OCI-LY7 (cell line): ENCODE measurements around the gene SDCCAG8. TPM values are rescaled to one million over a fixed set of nuclear protein-coding genes. Genes with fewer than 3 reads are reported as not detected.

ENCODE experiments used
- BruUV-seq: library from RNA; stranded (reverse); fragments of 400-500 nt; replicated peaks from 2 replicates; lab custom pipeline; 2021; lab: Mats Ljungman, UMichigan
- CTCF ChIA-PET: fragments of 300-600 bp; sonication (Branson Sonifier 250); formaldehyde crosslinking; loops from one replicate; lab custom pipeline; 2022; ENCODE audit warnings: antibody characterized with exemption; ENCODE audit not compliant: unreplicated experiment; lab: Charles Lee
- POLR2A ChIA-PET: fragments of 300-600 bp; sonication (Branson Sonifier 250); formaldehyde crosslinking; loops from one replicate; lab custom pipeline; 2022; ENCODE audit warnings: antibody characterized with exemption; lab: Charles Lee
- DNase-seq: peaks from one replicate; pipeline ENCODE4 v3.0.0-alpha.2; 2015; ENCODE audit warnings: low spot score
- H2AFZ ChIP-seq: fragments of 200-600 bp; sonication (generic), shearing (Covaris generic); 2 replicates; pipeline ENCODE4 v1.6.1; 2014; ENCODE audit warnings: mild to moderate bottlenecking, antibody characterized with exemption, low read length, moderate library complexity
- H3K27ac ChIP-seq: fragments of 200-600 bp; sonication (generic); 2 replicates; pipeline ENCODE4 v1.5.1; 2014; ENCODE audit warnings: mixed run types, low read depth, mild to moderate bottlenecking, moderate library complexity, low read length, inconsistent platforms; ENCODE audit not compliant: poor library complexity, severe bottlenecking
- H3K36me3 ChIP-seq: fragments of 200-600 bp; sonication (generic); 2 replicates; pipeline ENCODE4 v1.6.1; 2014; ENCODE audit warnings: mild to moderate bottlenecking, antibody characterized with exemption, low read length, moderate library complexity, mixed read lengths; ENCODE audit not compliant: insufficient read depth
- H3K4me1 ChIP-seq: fragments of 200-600 bp; sonication (generic); 2 replicates; pipeline ENCODE4 v1.5.1; 2014; ENCODE audit warnings: mild to moderate bottlenecking, low read length; ENCODE audit not compliant: insufficient read depth, poor library complexity, severe bottlenecking
- H3K4me2 ChIP-seq: fragments of 200-600 bp; sonication (generic); 2 replicates; pipeline ENCODE4 v1.6.1; 2014; ENCODE audit warnings: mild to moderate bottlenecking, low read length
- H3K4me3 ChIP-seq: fragments of 200-600 bp; sonication (generic); 2 replicates; pipeline ENCODE4 v1.5.1; 2014; ENCODE audit warnings: mild to moderate bottlenecking, low read depth, low read length; ENCODE audit not compliant: poor library complexity, severe bottlenecking
- H3K79me2 ChIP-seq: fragments of 200-600 bp; sonication (generic); 2 replicates; pipeline ENCODE4 v1.6.1; 2016; ENCODE audit warnings: low read depth, mild to moderate bottlenecking, low read length, moderate library complexity, mixed read lengths; ENCODE audit not compliant: insufficient read depth
- H3K9me2 ChIP-seq: fragments of 200-600 bp; sonication (generic); 2 replicates; pipeline ENCODE4 v1.6.1; 2016; ENCODE audit warnings: mild to moderate bottlenecking, low read length, mixed read lengths; ENCODE audit not compliant: insufficient read depth
- H3K9me3 ChIP-seq: fragments of 200-600 bp; sonication (generic); 2 replicates; pipeline ENCODE4 v1.6.1; 2014; ENCODE audit warnings: mild to moderate bottlenecking, mixed run types, low read length, mixed read lengths
- H4K20me1 ChIP-seq: fragments of 200-600 bp; sonication (generic); 2 replicates; pipeline ENCODE4 v1.6.1; 2014; ENCODE audit warnings: mild to moderate bottlenecking, antibody characterized with exemption, low read length, moderate library complexity, mixed read lengths; ENCODE audit not compliant: insufficient read depth
- EZH2phosphoT487 ChIP-seq: fragments of 200-600 bp; sonication (generic); IDR thresholded peaks from 2 replicates; pipeline ENCODE4 v1.6.1; 2018; ENCODE audit warnings: low read depth, borderline replicate concordance, mild to moderate bottlenecking, mixed run types, antibody characterized with exemption, low read length, moderate library complexity, mixed read lengths
- intact Hi-C: fragments of 100-400 bp; cut with micrococcal nuclease; formaldehyde crosslinking; loops from one replicate; pipeline ENCODE4 v1.10.0; 2022; ENCODE audit not compliant: unreplicated experiment
- total RNA-seq, 2 experiments: library from RNA; depleted of rRNA in 1 of 2; stranded (reverse); fragments of >200 nt in 1 of 2; shearing (Covaris generic) in 1 of 2; gene quantifications; 2 replicates each; pipeline ENCODE4 v1.2.3, GENCODE V29; 2014 to 2022
- TF ChIP-seq, protein P1 (sequence below): fragments of 200-600 bp; sonication (generic); conservative IDR thresholded peaks from 2 replicates; pipeline ENCODE4 v1.5.1; 2014; ENCODE audit warnings: mild to moderate bottlenecking, antibody characterized with exemption, low read length, moderate library complexity, mixed read lengths

Gene SDCCAG8
- total RNA-seq, 2 experiments from 2014 or later = 18.1 to 28.7 TPM

DNA sequence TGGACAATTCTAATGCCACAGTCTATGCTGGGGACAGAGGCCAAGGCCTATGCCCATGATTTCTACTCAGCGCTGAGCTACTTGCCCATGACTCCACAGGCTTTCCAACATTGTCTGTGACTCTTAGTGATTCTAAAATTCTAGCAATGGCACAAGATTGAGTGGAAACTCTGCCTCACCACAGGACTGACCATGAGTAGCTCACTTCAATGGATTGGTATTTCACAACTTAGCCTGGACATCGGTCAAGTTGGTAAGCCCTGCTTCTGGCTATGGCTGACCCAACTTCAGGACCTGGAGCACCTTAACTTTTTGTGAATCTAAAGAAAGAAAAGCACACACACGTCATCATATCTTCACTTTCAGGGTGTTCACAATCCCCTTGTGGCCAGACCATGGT, 255.1 kb downstream of the SDCCAG8 start:
- CTCF ChIA-PET = no interaction called here
- Histone ChIP-seq H3K4me2 (no peak overlapping the region), H3K9me2 (no peaks in the 10 kb centered on the region), H3K9me3 (no peaks in the 10 kb centered on the region), H3K36me3 (no peaks in the 10 kb centered on the region), H3K4me3 (no peak overlapping the region), H3K27ac (no peak overlapping the region), H3K4me1 (no peaks in the 10 kb centered on the region), H4K20me1 (no peaks in the 10 kb centered on the region), H2AFZ (no peak overlapping the region), H3K79me2 (no peaks in the 10 kb centered on the region)
- POLR2A ChIA-PET = no interaction called here
- BruUV-seq = no TSS peak
- DNase-seq = no peak
- TF ChIP-seq, protein P1, sequence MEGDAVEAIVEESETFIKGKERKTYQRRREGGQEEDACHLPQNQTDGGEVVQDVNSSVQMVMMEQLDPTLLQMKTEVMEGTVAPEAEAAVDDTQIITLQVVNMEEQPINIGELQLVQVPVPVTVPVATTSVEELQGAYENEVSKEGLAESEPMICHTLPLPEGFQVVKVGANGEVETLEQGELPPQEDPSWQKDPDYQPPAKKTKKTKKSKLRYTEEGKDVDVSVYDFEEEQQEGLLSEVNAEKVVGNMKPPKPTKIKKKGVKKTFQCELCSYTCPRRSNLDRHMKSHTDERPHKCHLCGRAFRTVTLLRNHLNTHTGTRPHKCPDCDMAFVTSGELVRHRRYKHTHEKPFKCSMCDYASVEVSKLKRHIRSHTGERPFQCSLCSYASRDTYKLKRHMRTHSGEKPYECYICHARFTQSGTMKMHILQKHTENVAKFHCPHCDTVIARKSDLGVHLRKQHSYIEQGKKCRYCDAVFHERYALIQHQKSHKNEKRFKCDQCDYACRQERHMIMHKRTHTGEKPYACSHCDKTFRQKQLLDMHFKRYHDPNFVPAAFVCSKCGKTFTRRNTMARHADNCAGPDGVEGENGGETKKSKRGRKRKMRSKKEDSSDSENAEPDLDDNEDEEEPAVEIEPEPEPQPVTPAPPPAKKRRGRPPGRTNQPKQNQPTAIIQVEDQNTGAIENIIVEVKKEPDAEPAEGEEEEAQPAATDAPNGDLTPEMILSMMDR = no peak
- no peak for TF ChIP-seq EZH2phosphoT487
- intact Hi-C loops = no loop called here

DNA sequence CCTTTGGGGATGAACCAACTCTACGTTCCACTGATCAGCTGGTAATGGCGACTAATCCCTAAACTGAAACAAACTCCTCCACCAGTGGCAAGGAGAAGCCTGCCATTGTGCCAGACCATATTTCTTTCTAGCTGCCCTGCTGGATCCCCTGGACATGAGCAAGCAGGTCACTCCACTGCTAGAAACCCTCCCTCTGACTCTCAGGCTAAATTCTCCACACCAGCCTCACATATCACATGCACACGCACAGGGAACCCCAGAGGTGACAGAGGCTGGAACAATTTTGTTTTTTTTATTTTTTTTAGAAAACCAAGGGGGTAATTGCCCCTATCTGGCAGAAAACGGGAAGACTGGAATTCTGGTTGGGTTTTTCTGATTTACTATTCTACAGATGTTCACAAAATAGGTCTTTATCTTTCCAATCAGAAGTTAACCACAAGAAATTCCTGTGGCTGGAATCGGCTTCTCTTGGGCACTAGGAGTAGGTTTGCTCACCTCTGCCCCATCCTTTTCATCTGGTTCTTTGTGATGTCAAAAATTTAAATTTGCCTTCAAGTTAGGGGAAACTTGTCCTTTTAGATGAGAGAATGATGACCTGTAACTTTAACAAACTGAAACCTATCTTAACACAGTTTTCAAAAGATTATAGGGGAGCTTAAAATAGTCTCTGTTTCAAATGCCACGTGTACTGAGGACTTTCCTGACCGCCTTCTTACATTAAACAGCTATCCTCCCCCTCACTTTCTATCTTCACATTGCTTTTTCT, 258.1 kb downstream of the SDCCAG8 start:
- intact Hi-C loops = no loop called here
- H3K9me2 ChIP-seq = no peaks in the 10 kb centered on the region
- H4K20me1 ChIP-seq = no peaks in the 10 kb centered on the region
- no peak for TF ChIP-seq EZH2phosphoT487
- TF ChIP-seq, protein P1 = no peak
- no peak overlapping the region for H2AFZ ChIP-seq
- DNase-seq = no peak
- no peaks in the 10 kb centered on the region for H3K4me1 ChIP-seq
- H3K27ac ChIP-seq = no peak overlapping the region
- no peaks in the 10 kb centered on the region for H3K36me3 ChIP-seq
- no peaks in the 10 kb centered on the region for H3K79me2 ChIP-seq
- ChIA-PET CTCF (no interaction called here), POLR2A (no interaction called here)
- H3K9me3 ChIP-seq = no peaks in the 10 kb centered on the region
- no peak overlapping the region for H3K4me3 ChIP-seq
- no peak overlapping the region for H3K4me2 ChIP-seq
- no TSS peak for BruUV-seq

DNA sequence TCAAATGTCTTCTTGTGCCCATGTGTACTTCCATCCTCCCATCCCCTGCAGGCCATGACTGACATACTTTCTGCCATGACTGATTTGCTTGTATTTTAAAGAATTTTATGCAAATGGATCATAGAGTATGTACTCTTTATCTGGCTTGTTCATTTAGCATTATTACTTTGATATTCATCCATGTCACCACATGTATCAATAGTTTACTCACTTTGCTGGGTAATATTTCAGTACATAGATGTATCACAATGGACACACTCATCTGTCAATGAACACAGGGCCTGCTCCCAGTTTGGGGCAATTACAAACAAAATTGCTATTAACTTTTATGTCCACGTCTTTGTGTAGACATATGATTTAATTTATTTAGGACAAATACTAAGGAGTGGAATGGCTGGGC, 259.1 kb downstream of the SDCCAG8 start:
- Histone ChIP-seq H2AFZ (no peak overlapping the region), H3K27ac (no peak overlapping the region), H3K36me3 (no peaks in the 10 kb centered on the region), H4K20me1 (no peaks in the 10 kb centered on the region), H3K9me2 (no peaks in the 10 kb centered on the region), H3K4me1 (no peaks in the 10 kb centered on the region), H3K79me2 (no peaks in the 10 kb centered on the region), H3K4me3 (no peak overlapping the region), H3K4me2 (no peak overlapping the region), H3K9me3 (no peaks in the 10 kb centered on the region)
- TF ChIP-seq EZH2phosphoT487 = no peak
- TF ChIP-seq, protein P1 = no peak
- POLR2A ChIA-PET = no interaction called here
- BruUV-seq = no TSS peak
- intact Hi-C loops = no loop called here
- no peak for DNase-seq
- CTCF ChIA-PET = no interaction called here
